Posterior cingulate gyrus (tissue), 11 donors: ENCODE results near the gene RARRES2.
"Not testable (repeated sequence)": the region's sequence is repeated elsewhere in the genome, so short reads cannot be mapped to it uniquely, and the experiment has no call there.

Experiments used
- DNase-seq, 10 donors: peaks; one replicate each; pipeline versions ENCODE4 v3.0.0 to v3.0.0-alpha.2; 2020 to 2021; ENCODE audit warnings: mixed read lengths in 3 of 10
- intact Hi-C: fragments of 100-400 bp; cut with DNase I; formaldehyde crosslinking; loops from one replicate; pipeline ENCODE4 v1.15.1; 2023

The RARRES2 gene

GRCh38 chr7:150305259-150305902 is 36.0 kb downstream of the RARRES2 start:
- intact Hi-C loops, result not testable (repeated sequence)
- peak in 1 of 10 donors; percentile 66 for DNase-seq

GRCh38 chr7:150304499-150305258 is 36.8 kb downstream of the RARRES2 start:
- DNase-seq, intact Hi-C loops: not testable (repeated sequence)

GRCh38 chr7:150302908-150303310 is 38.5 kb downstream of the RARRES2 start:
- intact Hi-C loops, DNase-seq: not testable (repeated sequence)

GRCh38 chr7:150297978-150298377 is 43.5 kb downstream of the RARRES2 start:
- intact Hi-C loops, DNase-seq: not testable (repeated sequence)

GRCh38 chr7:150296802-150297201 is 44.6 kb downstream of the RARRES2 start:
- intact Hi-C loops, DNase-seq: not testable (repeated sequence)

GRCh38 chr7:150295614-150296013 is 45.8 kb downstream of the RARRES2 start:
- DNase-seq, intact Hi-C loops: not testable (repeated sequence)

GRCh38 chr7:150295027-150295426 is 46.4 kb downstream of the RARRES2 start:
- DNase-seq, intact Hi-C loops: not testable (repeated sequence)

GRCh38 chr7:150290317-150290716 is 51.1 kb downstream of the RARRES2 start:
- intact Hi-C loops, DNase-seq: not testable (repeated sequence)

- DNase-seq, intact Hi-C loops: not testable (repeated sequence)
These were observed 52.6 kb downstream of the RARRES2 start for GRCh38 chr7:150288816-150289215.
